ENCODE results near the gene KCNA2. TPM values are rescaled to one million over a fixed set of nuclear protein-coding genes. Genes with fewer than 3 reads are reported as not detected.

The KCNA2 gene
- total RNA-seq, 2 donors from 2014 or later: 2.0 to 3.1 TPM

DNA sequence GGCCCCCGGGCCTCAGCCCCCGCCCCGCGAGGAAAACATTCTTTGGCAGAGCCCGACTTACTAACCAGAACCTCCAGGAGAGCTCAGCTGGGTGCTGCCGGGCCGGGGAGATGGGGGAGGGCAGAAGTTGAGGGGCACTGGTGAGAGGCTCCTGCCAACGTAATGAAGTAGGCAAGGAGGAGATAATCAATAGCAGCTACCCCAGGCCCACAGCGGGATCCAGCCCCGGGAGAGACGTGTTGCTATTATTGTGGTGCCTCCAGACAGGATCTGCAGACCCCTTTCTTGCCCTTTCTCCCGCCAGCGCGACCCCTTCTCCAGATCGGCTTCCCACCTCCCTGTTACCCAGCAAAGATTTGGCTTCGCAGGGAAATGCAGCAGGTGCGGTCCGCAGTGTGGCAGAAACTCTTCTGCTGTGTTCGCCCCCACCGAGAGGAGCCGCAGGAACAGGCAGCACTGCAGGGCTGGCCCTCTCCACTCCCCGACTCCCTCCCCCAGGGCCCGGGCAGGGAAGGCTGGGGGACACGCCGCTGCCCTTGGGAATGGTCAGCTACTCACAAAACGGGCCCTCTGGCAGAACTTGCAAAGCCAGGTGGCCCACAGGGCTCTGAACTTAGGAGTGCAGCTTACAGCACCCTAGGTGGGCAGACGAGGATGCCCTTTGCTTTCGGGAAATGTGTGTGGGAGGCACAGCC, 1.5 kb upstream of the KCNA2 start:
- Histone ChIP-seq H3K36me3 (no peaks in the 10 kb centered on the region), H3K4me3 (peak overlapping the region; percentile 84), H3K27me3 (replicated peaks; ENCODE audit: insufficient read depth) (no peaks in the 10 kb centered on the region), H3K27ac (no peak overlapping the region), H3K4me1 (ENCODE audit: control insufficient read depth in 1 of 2, low read depth in 2 of 2) (peaks cover 9 to 10% of the 10 kb centered on the region in 2 donors), H3K9me3 (no peaks in the 10 kb centered on the region)
- DNase-seq (ENCODE audit: low spot score): no peak
- no peak for ATAC-seq (ENCODE audit: insufficient number of reproducible peaks, low FRiP score, low read depth)
- TF ChIP-seq, protein P1, sequence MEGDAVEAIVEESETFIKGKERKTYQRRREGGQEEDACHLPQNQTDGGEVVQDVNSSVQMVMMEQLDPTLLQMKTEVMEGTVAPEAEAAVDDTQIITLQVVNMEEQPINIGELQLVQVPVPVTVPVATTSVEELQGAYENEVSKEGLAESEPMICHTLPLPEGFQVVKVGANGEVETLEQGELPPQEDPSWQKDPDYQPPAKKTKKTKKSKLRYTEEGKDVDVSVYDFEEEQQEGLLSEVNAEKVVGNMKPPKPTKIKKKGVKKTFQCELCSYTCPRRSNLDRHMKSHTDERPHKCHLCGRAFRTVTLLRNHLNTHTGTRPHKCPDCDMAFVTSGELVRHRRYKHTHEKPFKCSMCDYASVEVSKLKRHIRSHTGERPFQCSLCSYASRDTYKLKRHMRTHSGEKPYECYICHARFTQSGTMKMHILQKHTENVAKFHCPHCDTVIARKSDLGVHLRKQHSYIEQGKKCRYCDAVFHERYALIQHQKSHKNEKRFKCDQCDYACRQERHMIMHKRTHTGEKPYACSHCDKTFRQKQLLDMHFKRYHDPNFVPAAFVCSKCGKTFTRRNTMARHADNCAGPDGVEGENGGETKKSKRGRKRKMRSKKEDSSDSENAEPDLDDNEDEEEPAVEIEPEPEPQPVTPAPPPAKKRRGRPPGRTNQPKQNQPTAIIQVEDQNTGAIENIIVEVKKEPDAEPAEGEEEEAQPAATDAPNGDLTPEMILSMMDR (IDR thresholded peaks at IDR 0.05): no peak

DNA sequence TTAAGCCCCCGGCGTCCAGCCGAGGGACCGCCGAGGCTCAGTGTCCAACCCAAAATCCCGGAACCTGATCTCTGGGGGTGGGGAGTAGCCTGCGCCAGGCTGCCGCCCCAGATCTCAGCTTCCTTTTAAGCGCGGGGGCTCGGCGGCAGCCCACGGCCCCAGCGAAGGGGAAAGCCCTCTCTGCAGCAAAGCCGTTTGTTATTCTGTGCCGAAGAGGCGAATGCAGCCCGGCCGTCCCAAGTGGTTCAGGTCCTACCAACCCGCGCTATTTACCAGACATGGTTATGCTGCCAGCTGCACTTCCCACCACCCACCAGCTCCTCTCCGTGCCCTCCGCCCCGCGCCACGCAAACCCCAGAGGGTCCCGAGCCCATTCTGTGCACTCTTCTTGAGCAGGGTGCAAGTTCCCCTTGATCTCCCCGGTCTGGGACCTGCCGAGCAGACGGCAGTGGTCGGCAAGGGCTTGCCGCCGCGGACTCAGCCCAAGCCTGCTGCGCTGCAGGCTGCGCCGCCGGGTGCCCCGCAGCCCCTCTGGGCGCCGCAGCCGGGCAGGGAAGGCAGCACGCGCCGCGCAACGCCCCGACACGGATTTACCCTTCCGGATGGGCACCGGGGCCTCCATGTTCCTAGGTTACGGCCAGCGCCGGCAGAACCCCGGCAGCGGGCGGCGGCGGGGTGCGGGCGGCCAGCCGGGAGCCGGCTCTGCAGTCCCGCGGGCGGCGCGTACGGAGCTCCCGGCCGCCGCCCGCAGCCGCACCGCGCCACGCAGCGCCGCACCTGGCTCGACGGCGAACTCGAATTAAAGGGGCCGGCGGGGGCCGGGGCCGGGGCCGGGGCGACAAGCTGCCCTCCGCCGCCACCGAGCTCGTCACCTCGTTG, 738 bp upstream of the KCNA2 start:
- TF ChIP-seq, protein P1 (IDR thresholded peaks at IDR 0.05): no peak
- Histone ChIP-seq H3K4me1 (ENCODE audit: control insufficient read depth in 1 of 2, low read depth in 2 of 2) (peaks cover 9 to 10% of the 10 kb centered on the region in 2 donors), H3K9me3 (no peaks in the 10 kb centered on the region), H3K36me3 (no peaks in the 10 kb centered on the region), H3K27me3 (replicated peaks; ENCODE audit: insufficient read depth) (no peaks in the 10 kb centered on the region), H3K27ac (peak overlapping the region in 1 of 2 donors; percentile 10), H3K4me3 (peak overlapping the region; percentile 84)
- no peak for DNase-seq (ENCODE audit: low spot score)
- no peak for ATAC-seq (ENCODE audit: insufficient number of reproducible peaks, low FRiP score, low read depth)

DNA sequence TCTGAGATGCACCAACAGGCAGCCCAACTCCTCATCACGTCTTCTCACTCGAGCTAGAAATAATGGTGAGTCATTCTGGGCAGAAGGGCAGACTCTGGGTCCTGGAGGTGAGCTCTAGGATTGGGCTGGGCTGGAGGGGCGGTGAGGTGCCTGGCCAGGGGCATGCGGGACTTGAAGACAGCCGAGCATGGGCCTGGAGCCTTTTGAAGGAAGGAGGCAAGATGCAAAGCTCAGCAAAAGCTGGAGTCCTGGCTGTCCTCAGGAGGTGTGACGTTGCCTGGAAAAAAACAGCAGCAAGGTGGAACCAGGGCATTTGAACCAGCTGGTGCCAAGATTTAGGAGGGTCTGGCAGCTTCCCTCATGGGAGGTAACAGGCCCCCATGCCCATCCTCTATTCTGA, 712 bp downstream of the KCNA2 start:
- Histone ChIP-seq H3K4me3 (peak overlapping the region; percentile 84), H3K4me1 (ENCODE audit: control insufficient read depth in 1 of 2, low read depth in 2 of 2) (peaks cover 9 to 10% of the 10 kb centered on the region in 2 donors), H3K9me3 (no peaks in the 10 kb centered on the region), H3K27ac (no peak overlapping the region), H3K27me3 (replicated peaks; ENCODE audit: insufficient read depth) (no peaks in the 10 kb centered on the region), H3K36me3 (no peaks in the 10 kb centered on the region)
- TF ChIP-seq, protein P1 (IDR thresholded peaks at IDR 0.05): no peak
- DNase-seq (ENCODE audit: low spot score): no peak
- no peak for ATAC-seq (ENCODE audit: insufficient number of reproducible peaks, low FRiP score, low read depth)

DNA sequence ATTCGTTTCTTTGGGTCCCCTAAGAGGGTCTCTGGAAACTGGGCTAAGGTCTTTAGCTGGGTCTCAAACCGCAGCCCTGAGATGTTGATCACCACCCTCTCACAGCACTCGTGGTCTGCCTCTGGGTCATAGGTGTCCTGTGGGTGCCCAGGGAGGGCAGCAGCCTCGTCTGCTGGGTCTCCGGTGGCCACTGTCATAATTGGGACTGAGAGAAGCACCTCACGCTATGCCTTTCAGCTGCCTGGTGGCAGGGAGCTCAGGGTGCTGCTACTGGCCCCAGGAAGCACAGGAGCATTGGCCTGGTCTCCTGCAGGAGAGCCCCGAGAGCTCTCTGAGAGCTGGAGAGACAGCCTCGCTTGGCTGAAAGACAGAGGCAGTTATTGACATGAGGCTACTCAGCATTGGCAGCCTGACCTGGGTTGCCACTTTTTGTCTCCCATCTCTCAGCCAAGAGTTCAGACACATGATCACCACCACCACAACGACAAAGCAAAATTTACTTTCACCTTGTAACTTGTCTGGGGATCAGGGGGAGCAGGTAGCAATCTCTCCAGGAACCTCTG, 1.5 kb downstream of the KCNA2 start:
- H3K27me3 ChIP-seq (replicated peaks; ENCODE audit: insufficient read depth): no peaks in the 10 kb centered on the region
- H3K36me3 ChIP-seq: no peaks in the 10 kb centered on the region
- no peak for ATAC-seq (ENCODE audit: insufficient number of reproducible peaks, low FRiP score, low read depth)
- peaks cover 9 to 10% of the 10 kb centered on the region in 2 donors for H3K4me1 ChIP-seq (ENCODE audit: control insufficient read depth in 1 of 2, low read depth in 2 of 2)
- no peak overlapping the region for H3K4me3 ChIP-seq
- H3K27ac ChIP-seq: no peak overlapping the region
- H3K9me3 ChIP-seq: no peaks in the 10 kb centered on the region
- TF ChIP-seq, protein P1 (IDR thresholded peaks at IDR 0.05): no peak
- DNase-seq (ENCODE audit: low spot score): no peak

DNA sequence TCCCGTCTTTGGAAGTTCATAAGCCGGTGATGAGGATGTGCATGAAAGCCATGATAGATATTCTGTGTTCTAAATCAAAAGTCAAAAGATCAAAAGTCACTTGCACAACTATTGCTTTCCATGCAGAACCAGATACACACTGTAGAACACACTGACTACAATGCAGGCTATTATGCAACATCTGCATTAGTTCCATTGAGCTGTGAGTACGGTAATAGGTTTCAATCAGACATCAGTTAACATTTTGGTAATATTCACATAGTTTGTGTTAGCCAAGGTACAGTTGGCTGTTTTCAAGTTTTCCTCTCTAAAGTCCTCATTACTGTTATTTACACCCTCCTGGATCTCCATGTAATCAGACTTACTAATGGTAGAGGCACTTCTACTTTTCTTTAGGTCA, 3.1 kb downstream of the KCNA2 start:
- Histone ChIP-seq H3K27me3 (replicated peaks; ENCODE audit: insufficient read depth) (no peaks in the 10 kb centered on the region), H3K27ac (no peak overlapping the region), H3K4me3 (no peak overlapping the region), H3K4me1 (ENCODE audit: control insufficient read depth in 1 of 2, low read depth in 2 of 2) (peaks cover 7 to 10% of the 10 kb centered on the region in 2 donors), H3K36me3 (no peaks in the 10 kb centered on the region), H3K9me3 (no peaks in the 10 kb centered on the region)
- DNase-seq (ENCODE audit: low spot score) (no peak), ATAC-seq (ENCODE audit: insufficient number of reproducible peaks, low FRiP score, low read depth) (no peak)
- TF ChIP-seq, protein P1 (IDR thresholded peaks at IDR 0.05): no peak

Data from thoracic aorta (tissue), 2 donors.